Stimulated activated naive CD8-positive, alpha-beta T cell treated with anti-CD3 and anti-CD28 coated beads, Interleukin-15, amount 100 ng/mL, for 72 hours (primary cell): Measurements from ENCODE around the gene HYAL2.
"Not testable (repeated sequence)": the region's sequence is repeated elsewhere in the genome, so short reads cannot be mapped to it uniquely, and the experiment has no call there.

Experiments used
- ATAC-seq: fragments of 150-1000 bp; cut with Tn5 transposase; 2 replicates; pipeline ENCODE4 v1.10.0; 2021; ENCODE audit warnings: mild to moderate bottlenecking, moderate library complexity
- DNase-seq, 2 donors: peaks; one replicate each; pipeline ENCODE4 v3.0.0; 2021 to 2022
- H3K27ac Mint-ChIP-seq, 2 donors: one replicate each; pipeline ENCODE4 v1.8.0; 2022; ENCODE audit warnings: mild to moderate bottlenecking in 2 of 2, mixed read lengths in 2 of 2, moderate library complexity in 2 of 2
- H3K27me3 Mint-ChIP-seq: one replicate; pipeline ENCODE4 v1.8.0; 2022; ENCODE audit warnings: mixed read lengths
- H3K4me1 Mint-ChIP-seq: one replicate; pipeline ENCODE4 v1.8.0; 2022; ENCODE audit warnings: mild to moderate bottlenecking, mixed read lengths
- H3K4me3 Mint-ChIP-seq, 2 donors: one replicate each; pipeline ENCODE4 v1.8.0; 2022; ENCODE audit warnings: mild to moderate bottlenecking in 2 of 2, mixed read lengths in 2 of 2, moderate library complexity in 1 of 2
- H3K9me3 Mint-ChIP-seq, 2 donors: one replicate each; pipeline ENCODE4 v1.8.0; 2022; ENCODE audit warnings: mixed read lengths in 2 of 2

Gene HYAL2

DNA sequence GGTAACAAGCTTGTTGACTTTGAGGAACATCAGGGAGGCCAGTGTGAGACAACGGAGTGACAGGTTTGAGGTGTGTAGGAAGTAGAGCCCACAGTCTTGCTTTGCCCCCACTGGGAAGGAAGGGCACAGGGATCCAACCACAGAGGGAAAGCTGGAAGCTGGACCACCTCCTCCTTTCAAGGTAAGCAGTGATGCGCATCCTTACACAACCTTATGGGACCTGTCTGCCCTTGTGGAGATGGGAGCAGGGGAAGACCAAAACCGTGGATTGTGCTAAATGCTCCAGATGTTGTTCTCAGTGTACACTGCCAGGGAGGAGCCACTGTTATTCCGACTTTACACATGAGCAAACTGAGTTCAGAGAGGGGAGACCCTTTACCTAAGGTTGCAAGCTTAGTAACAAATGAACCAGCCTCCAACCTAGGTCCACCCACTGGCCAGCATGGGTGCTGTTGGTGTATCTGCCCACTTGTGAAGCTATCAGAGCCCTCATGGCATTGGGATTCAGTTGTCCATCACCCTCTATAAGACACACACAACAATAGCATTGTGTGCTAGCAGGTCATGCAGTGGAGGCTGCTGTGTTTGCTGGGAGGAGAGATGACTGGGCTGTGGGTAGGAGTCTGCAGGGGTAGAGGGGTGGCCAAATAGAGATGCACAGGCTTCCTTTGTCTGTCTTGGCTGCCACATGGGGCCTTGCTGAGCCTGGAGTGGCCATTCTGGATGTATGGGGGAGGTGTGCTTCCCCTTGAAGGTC, 44.2 kb downstream of the HYAL2 start:
- Mint-ChIP-seq H3K9me3 (no peaks in the 10 kb centered on the region), H3K4me3 (no peak overlapping the region), H3K27ac (no peak overlapping the region), H3K27me3 (peaks cover 52% of the 10 kb centered on the region), H3K4me1 (peaks cover 30% of the 10 kb centered on the region)
- peak; percentile 10 for ATAC-seq
- DNase-seq = no peak

GRCh38 chr3:50276762-50277101, 45.8 kb downstream of the HYAL2 start:
- ATAC-seq (no peak), DNase-seq (no peak)
- Mint-ChIP-seq H3K4me1 (peaks cover 45% of the 10 kb centered on the region), H3K27me3 (peaks cover 61% of the 10 kb centered on the region), H3K4me3 (peak overlapping the region in 1 of 2 donors; percentile 84), H3K27ac (no peak overlapping the region), H3K9me3 (no peaks in the 10 kb centered on the region)

DNA sequence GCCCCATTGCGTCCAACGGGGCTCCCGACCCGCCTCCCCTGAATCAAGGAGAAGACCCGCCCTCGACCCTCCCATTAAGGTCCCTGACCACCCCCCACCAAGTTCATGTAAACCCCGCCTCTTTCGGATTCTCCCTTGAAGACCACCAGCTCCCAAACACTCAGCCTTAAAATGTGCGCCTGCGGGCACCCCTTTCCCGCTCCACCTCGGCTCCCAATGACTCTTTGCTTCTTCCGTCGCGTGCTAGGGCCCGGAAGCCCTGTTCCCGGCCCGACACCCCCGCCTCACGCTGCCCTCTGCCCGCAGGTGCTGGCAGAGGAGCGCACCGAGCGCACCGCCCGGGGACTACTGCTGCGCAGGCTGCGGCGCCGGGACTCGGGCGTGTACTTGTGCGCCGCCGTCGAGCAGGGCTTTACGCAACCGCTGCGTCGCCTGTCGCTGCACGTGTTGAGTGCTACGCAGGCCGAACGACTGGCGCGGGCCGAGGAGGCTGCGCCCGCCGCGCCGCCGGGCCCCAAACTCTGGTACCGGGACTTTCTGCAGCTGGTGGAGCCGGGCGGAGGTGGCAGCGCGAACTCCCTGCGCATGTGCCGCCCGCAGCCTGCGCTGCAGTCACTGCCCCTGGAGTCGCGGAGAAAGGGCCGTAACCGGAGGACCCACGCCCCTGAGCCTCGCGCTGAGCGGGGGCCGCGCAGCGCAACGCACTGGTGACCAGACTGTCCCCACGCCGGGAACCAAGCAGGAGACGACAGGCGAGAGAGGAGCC, 46.4 kb downstream of the HYAL2 start:
- peak in 1 of 2 donors; percentile 46 for DNase-seq
- H3K27ac Mint-ChIP-seq = no peak overlapping the region
- peaks cover 66% of the 10 kb centered on the region for H3K27me3 Mint-ChIP-seq
- H3K9me3 Mint-ChIP-seq = no peaks in the 10 kb centered on the region
- peak overlapping the region; percentile 29 to 84 for H3K4me3 Mint-ChIP-seq
- no peak for ATAC-seq
- peaks cover 50% of the 10 kb centered on the region for H3K4me1 Mint-ChIP-seq

- Mint-ChIP-seq H3K4me1 (peaks cover 50% of the 10 kb centered on the region), H3K27ac (no peak overlapping the region), H3K9me3 (no peaks in the 10 kb centered on the region), H3K27me3 (peaks cover 70% of the 10 kb centered on the region), H3K4me3 (peak overlapping the region; percentile 29 to 84)
- DNase-seq = no peak
- no peak for ATAC-seq
Observed at GRCh38 chr3:50275141-50275995, 47.2 kb downstream of the HYAL2 start.

DNA sequence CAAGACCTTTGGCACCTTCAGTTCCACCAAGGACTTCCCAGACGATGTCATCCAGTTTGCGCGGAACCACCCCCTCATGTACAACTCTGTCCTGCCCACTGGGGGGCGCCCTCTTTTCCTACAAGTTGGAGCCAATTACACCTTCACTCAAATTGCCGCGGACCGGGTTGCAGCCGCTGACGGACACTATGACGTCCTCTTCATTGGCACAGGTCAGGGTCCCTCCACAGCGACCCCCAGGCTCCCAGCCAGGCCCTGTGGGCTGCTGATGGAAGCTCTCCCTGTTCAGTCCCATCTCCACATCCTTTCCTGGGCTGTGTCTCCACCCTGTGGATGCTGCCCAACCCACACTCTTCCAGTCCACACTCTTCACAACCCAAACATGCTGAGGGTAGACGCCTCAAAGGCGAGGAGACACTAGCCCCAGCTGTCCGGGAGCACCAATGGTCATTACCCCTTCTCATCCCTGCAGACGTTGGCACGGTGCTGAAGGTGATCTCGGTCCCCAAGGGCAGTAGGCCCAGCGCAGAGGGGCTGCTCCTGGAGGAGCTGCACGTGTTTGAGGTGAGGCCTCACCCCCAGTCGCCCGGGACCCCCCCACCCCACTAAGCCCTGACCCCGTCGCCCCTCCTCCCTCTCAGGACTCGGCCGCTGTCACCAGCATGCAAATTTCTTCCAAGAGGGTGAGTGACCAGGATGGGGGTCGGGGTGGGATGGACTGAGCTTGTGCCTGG, 48.0 kb downstream of the HYAL2 start:
- peak; percentile 52 for ATAC-seq
- Mint-ChIP-seq H3K4me1 (peaks cover 50% of the 10 kb centered on the region), H3K9me3 (no peaks in the 10 kb centered on the region), H3K4me3 (peak overlapping the region; percentile 27 to 84), H3K27ac (no peak overlapping the region), H3K27me3 (peaks cover 78% of the 10 kb centered on the region)
- peak; percentile 76 to 81 for DNase-seq

DNA sequence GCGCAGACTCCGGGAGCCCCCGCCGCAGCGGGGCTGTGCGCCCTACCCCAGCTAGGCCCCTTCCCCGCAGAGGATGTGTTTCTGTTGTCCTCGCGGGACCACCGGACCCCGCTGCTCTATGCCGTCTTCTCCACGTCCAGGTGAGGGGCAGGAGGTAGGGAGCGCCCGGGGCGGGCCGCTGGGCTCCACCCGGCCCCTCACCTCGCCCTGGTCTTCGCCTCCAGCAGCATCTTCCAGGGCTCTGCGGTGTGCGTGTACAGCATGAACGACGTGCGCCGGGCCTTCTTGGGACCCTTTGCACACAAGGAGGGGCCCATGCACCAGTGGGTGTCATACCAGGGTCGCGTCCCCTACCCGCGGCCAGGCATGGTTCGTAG, 48.9 kb downstream of the HYAL2 start:
- Mint-ChIP-seq H3K27me3 (peaks cover 83% of the 10 kb centered on the region), H3K9me3 (no peaks in the 10 kb centered on the region), H3K4me1 (peaks cover 50% of the 10 kb centered on the region), H3K4me3 (peak overlapping the region in 1 of 2 donors; percentile 82), H3K27ac (no peak overlapping the region)
- ATAC-seq = no peak
- no peak for DNase-seq

DNA sequence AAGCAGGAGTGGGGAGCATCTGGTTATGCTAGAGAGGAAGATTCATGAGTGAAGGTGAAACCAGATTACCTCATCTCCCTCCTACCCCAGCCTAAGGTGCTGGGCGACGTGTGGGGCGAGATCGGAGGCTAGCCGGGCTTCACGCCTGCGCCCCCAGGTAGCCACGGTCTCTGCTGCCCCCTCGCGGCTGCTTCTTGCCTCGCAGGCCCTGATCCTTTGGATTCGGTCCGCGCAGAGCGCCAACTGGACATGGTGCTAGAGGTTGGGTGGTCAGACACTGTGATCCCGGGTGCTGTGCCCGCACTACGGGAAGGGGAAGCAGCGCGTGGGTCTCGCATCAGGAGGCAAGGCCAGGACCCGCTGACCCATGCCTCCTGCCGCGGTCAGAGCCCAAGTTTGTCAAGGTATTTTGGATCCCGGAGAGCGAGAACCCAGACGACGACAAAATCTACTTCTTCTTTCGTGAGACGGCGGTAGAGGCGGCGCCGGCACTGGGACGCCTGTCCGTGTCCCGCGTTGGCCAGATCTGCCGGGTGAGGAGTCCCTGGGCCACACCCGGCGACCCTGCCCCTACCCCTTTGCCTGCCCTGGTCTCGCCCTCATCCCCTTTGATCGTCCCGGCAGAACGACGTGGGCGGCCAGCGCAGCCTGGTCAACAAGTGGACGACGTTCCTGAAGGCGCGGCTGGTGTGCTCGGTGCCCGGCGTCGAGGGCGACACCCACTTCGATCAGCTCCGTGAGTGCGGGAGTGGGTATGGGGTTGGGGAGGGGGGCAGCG, 49.4 kb downstream of the HYAL2 start:
- H3K4me3 Mint-ChIP-seq = peak overlapping the region; percentile 82 to 84
- no peaks in the 10 kb centered on the region for H3K9me3 Mint-ChIP-seq
- peaks cover 83% of the 10 kb centered on the region for H3K27me3 Mint-ChIP-seq
- H3K27ac Mint-ChIP-seq = no peak overlapping the region
- peaks cover 50% of the 10 kb centered on the region for H3K4me1 Mint-ChIP-seq
- DNase-seq (peak; percentile 90 to 92), ATAC-seq (peak; percentile 91)

- peaks cover 50% of the 10 kb centered on the region for H3K4me1 Mint-ChIP-seq
- H3K4me3 Mint-ChIP-seq = peak overlapping the region in 1 of 2 donors; percentile 84
- H3K27me3 Mint-ChIP-seq = peaks cover 83% of the 10 kb centered on the region
- ATAC-seq, H3K9me3 Mint-ChIP-seq, H3K27ac Mint-ChIP-seq, DNase-seq: not testable (repeated sequence)
Observed at GRCh38 chr3:50272538-50272910, 50.0 kb downstream of the HYAL2 start.

GRCh38 chr3:50271314-50271936, 51.1 kb downstream of the HYAL2 start:
- Mint-ChIP-seq H3K27ac (peak overlapping the region in 1 of 2 donors; percentile 23), H3K9me3 (no peaks in the 10 kb centered on the region), H3K4me1 (peaks cover 49% of the 10 kb centered on the region), H3K27me3 (peaks cover 84% of the 10 kb centered on the region), H3K4me3 (no peak overlapping the region)
- ATAC-seq (no peak), DNase-seq (no peak)

GRCh38 chr3:50270422-50271224, 51.9 kb downstream of the HYAL2 start:
- H3K27me3 Mint-ChIP-seq = peaks cover 83% of the 10 kb centered on the region
- H3K9me3 Mint-ChIP-seq = no peaks in the 10 kb centered on the region
- H3K4me1 Mint-ChIP-seq = peaks cover 41% of the 10 kb centered on the region
- ATAC-seq (no peak), DNase-seq (no peak)
- H3K4me3 Mint-ChIP-seq = no peak overlapping the region
- H3K27ac Mint-ChIP-seq = peak overlapping the region in 1 of 2 donors; percentile 61

DNA sequence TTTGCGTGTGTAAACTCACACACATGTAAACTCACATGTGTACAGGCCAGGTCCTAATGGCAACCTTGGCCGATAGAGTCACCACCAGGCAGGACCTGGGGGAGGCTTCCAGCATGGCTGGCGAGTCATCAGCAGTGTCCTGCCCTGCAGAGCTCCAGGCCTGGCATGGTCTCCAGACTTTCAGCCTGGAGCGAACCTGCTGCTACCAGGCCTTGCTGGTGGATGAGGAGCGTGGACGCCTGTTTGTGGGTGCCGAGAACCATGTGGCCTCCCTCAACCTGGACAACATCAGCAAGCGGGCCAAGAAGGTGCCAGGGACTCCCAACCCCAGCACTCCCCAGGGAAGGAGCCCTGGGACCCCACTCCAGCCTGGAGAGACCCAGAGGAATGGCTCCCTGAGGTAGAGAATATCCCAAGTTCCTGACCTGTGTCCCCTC, 52.5 kb downstream of the HYAL2 start:
- peaks cover 35% of the 10 kb centered on the region for H3K4me1 Mint-ChIP-seq
- peaks cover 80% of the 10 kb centered on the region for H3K27me3 Mint-ChIP-seq
- H3K4me3 Mint-ChIP-seq = no peak overlapping the region
- H3K27ac Mint-ChIP-seq = peak overlapping the region in 1 of 2 donors; percentile 61
- ATAC-seq (no peak), DNase-seq (no peak)
- no peaks in the 10 kb centered on the region for H3K9me3 Mint-ChIP-seq

DNA sequence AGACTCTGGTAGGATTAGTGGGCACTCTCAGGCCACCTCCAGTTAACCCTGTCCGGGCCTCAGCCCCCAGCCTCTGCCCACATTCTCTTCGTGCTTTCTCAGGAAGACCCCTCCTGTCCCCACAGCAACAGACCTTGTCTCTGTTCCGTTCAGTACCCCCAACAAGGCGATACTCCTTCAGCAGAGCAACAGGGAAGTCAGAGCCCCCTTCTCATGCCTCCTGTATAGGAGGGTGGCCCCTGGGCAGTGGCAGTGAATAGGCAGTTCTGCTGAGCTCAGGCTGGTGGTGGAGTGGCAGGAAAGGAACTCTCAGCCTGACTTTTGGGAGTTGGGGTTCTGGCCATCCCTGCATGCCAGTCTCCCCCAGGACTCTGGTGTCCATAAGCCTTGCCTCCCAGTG, 53.1 kb downstream of the HYAL2 start:
- H3K27ac Mint-ChIP-seq = no peak overlapping the region

DNA sequence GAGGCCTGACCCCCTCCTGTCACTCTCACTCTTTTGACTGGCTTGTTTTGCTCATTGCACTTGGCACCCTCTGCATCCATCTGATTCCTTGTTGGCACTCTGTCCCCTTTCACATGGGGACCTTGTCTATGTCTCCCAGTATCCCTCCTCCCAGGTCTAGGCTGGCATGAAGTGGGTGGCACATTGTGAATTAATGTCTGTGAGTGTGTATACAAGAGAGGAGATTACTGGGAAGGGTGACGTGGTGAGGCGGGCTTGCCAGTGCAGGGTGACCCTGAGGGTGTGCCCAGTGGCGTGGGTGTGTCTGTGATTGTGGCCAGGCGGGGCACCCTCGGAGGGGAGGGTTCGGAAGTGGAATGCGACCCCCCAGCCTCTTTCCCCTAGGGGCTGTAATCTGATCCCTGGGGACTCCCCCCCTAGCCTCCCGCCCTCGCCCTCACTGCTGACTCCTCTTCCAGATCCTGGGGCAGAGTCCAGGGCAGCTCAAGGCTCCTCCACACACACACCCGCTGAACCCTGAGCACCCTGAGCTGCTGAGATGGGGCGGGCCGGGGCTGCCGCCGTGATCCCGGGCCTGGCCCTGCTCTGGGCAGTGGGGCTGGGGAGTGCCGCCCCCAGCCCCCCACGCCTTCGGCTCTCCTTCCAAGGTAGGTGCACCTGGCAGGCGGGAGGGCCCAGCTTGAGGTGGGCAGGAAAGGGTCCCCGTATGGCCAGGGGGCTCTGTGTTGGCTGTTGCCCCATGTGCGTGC, 53.7 kb downstream of the HYAL2 start, which contains the start of gene SEMA3B:
Gene SEMA3B (plus strand): TSS at position 445 of the 749 bp plus-strand sequence. CDS start 94 bp downstream, at position 539.
- DNase-seq (no peak), ATAC-seq (no peak)
- H3K27me3 Mint-ChIP-seq = peaks cover 69% of the 10 kb centered on the region
- H3K4me1 Mint-ChIP-seq = peaks cover 24% of the 10 kb centered on the region
- H3K9me3 Mint-ChIP-seq = no peaks in the 10 kb centered on the region
- H3K27ac Mint-ChIP-seq = no peak within 1 kb of the TSS
- H3K4me3 Mint-ChIP-seq = no peak within 1 kb of the TSS

More for the DNA sequence above, 53.1 kb downstream of the HYAL2 start:
- Mint-ChIP-seq H3K27me3 (peaks cover 75% of the 10 kb centered on the region), H3K9me3 (no peaks in the 10 kb centered on the region), H3K4me3 (no peak overlapping the region), H3K4me1 (peaks cover 29% of the 10 kb centered on the region)
- no peak for DNase-seq
- ATAC-seq = no peak
